ENCODE results near the gene MGAT1.

DNA sequence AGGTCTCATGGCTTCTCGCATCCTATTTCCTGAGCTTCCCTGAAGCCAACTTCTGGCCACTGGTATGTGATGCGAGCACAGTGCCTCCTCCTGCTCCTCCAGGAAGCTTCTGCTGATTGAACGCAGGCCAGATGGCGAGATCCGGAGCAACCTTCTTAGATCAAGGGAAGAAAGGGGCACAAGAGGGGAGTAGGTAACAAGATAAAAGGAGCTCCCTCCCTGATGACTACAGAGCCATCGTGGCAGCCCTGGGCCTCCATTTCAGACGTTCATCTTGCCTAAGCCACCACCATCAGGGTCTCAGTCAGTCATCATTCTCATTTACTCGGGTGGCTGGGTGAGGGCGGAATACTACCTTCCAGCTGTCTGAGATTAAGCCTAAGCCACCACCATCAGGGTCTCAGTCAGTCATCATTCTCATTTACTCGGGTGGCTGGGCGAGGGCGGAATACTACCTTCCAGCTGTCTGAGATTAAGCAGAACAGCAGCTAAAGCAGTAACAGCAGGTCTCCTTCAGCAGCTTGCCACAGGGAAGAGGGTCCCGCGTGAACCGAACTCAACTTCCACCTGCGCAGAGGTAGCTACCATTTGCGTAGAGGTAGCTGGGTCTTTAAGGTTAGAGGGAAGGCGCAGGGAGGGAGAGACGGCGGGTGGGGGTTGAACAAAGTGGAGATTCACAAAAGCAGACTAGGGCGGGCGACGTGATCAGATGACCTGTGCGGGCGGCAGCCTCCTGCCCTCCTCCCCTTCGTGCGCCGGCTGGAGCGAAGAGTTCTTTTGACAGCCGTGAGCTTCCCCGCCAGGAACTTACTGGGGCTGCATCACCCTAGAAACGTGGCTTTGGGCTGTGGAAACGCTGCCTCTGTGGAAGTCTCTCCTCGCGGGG lies 27.9 kb upstream of the MGAT1 start:
- TF ChIP-seq, protein P1, sequence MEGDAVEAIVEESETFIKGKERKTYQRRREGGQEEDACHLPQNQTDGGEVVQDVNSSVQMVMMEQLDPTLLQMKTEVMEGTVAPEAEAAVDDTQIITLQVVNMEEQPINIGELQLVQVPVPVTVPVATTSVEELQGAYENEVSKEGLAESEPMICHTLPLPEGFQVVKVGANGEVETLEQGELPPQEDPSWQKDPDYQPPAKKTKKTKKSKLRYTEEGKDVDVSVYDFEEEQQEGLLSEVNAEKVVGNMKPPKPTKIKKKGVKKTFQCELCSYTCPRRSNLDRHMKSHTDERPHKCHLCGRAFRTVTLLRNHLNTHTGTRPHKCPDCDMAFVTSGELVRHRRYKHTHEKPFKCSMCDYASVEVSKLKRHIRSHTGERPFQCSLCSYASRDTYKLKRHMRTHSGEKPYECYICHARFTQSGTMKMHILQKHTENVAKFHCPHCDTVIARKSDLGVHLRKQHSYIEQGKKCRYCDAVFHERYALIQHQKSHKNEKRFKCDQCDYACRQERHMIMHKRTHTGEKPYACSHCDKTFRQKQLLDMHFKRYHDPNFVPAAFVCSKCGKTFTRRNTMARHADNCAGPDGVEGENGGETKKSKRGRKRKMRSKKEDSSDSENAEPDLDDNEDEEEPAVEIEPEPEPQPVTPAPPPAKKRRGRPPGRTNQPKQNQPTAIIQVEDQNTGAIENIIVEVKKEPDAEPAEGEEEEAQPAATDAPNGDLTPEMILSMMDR (IDR thresholded peaks at IDR 0.05; ENCODE audit: control extremely low read depth in 1 of 3, insufficient read depth in 1 of 3, low read depth in 1 of 3, low read length in 3 of 3): no peak
- TF ChIP-seq CHD2 (IDR thresholded peaks at IDR 0.05; ENCODE audit: low read length) (no peak), SP2 (IDR thresholded peaks at IDR 0.05; ENCODE audit: low read length) (no peak), JUND (IDR thresholded peaks at IDR 0.05; ENCODE audit: low read length) (no peak)
